AG09309 (cell line): ENCODE measurements around the gene PACSIN1.

Experiments
- DNase-seq: peaks from one replicate; pipeline ENCODE4 v3.0.0-alpha.2; 2010; ENCODE audit warnings: low read depth
- H3K4me3 ChIP-seq: 2 replicates; pipeline ENCODE4 v1.5.1; 2011; ENCODE audit warnings: mild to moderate bottlenecking, low read depth, low read length, moderate library complexity; ENCODE audit not compliant: control insufficient read depth
- TF ChIP-seq, protein P1 (sequence below): IDR thresholded peaks from 2 replicates; pipeline ENCODE4 v1.5.1; 2011; ENCODE audit warnings: mild to moderate bottlenecking, low read depth, low read length, inconsistent platforms; ENCODE audit not compliant: insufficient read depth, control insufficient read depth; ENCODE audit errors: missing control alignments

The PACSIN1 gene

DNA sequence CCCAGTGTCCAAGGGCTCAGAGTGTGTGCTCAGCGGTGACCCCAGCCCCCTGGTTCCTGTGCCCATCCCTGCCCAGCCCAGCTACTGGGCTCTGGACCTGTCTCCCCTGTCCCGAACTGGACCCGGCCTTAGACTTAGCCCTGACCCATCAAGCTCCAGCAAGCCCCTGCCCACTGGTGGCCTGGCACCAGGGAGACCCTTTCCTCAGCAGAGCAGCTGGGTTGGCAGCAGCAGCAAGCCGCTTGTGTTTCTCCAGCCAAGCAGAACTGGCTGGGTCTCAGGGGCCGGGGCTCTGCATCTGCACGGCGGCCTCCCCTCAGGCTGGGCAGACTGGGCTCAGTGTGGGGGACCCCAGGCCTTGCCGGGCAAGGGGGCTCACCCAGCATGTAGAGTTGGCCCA, 89.5 kb downstream of the PACSIN1 start:
- H3K4me3 ChIP-seq: no peak overlapping the region
- TF ChIP-seq, protein P1, sequence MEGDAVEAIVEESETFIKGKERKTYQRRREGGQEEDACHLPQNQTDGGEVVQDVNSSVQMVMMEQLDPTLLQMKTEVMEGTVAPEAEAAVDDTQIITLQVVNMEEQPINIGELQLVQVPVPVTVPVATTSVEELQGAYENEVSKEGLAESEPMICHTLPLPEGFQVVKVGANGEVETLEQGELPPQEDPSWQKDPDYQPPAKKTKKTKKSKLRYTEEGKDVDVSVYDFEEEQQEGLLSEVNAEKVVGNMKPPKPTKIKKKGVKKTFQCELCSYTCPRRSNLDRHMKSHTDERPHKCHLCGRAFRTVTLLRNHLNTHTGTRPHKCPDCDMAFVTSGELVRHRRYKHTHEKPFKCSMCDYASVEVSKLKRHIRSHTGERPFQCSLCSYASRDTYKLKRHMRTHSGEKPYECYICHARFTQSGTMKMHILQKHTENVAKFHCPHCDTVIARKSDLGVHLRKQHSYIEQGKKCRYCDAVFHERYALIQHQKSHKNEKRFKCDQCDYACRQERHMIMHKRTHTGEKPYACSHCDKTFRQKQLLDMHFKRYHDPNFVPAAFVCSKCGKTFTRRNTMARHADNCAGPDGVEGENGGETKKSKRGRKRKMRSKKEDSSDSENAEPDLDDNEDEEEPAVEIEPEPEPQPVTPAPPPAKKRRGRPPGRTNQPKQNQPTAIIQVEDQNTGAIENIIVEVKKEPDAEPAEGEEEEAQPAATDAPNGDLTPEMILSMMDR: no peak

DNA sequence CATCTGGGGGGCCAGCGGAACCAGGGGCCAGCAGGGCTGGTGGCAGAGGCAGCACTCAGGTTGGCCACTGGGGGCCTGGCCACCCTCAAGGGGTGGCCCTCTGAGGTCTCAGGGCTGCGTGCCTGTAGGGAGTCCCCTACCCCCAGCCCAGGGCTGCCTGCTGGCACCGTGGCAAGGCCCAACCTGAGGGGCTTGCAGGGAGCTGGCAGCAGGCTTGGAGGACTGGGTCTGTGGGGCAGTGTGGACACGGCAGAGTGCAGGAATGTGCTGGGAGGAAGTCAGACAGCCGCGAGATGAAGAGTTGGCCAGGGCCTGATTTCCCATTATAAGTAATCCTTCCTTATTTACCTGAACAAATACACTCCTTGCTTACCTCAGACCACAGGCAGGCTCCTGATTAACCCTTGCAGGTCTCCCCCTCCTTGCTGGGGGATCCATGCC, 90.2 kb downstream of the PACSIN1 start, which contains the start of gene SPDEF:
TSS of gene SPDEF (minus strand) at position 299 of the 441 bp plus-strand sequence. CDS start 11,874 bp downstream, outside the sequence.
- no peak within 1 kb of the TSS for H3K4me3 ChIP-seq
- TF ChIP-seq, protein P1: no peak
- DNase-seq: no peak

More for the DNA sequence above, 89.5 kb downstream of the PACSIN1 start:
- no peak for DNase-seq

- no peak for DNase-seq
- TF ChIP-seq, protein P1: no peak
- H3K4me3 ChIP-seq: no peak overlapping the region
Observed at GRCh38 chr6:34556493-34556892, 90.6 kb downstream of the PACSIN1 start.

- no peak overlapping the region for H3K4me3 ChIP-seq
- TF ChIP-seq, protein P1: no peak
- no peak for DNase-seq
Observed at GRCh38 chr6:34557228-34557627, 91.4 kb downstream of the PACSIN1 start.

DNA sequence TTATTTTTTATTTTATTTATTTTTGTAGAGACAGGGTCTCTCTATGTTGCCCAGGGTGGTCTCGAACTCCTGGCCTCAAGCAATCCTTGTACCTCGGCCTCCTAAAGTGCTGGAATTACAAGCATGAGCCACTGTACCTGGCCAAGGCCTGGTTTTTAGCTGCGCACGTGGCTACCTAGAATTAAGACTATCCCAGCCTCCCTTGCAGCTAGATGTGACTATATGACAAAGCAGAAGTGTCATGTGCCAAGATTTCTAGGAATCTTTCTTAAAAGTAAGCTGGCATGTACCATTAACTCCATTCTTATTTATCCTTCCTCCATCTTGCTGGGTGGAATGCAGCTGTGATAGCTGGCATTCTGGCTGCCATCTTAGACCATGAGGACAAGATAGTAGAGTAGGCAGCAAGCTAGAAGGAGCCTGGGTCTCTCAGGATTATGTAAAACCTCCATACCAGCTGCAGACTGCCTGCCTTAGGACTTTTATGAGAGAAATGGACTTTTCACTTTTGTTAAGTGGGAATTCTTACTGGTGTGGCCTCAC, 92.4 kb downstream of the PACSIN1 start:
- TF ChIP-seq, protein P1: no peak
- no peak overlapping the region for H3K4me3 ChIP-seq
- DNase-seq: no peak

GRCh38 chr6:34559651-34560365, 93.9 kb downstream of the PACSIN1 start:
- H3K4me3 ChIP-seq: no peak overlapping the region
- TF ChIP-seq, protein P1: no peak
- DNase-seq: no peak
